HepG2 (cell line): ENCODE results near the gene RBBP8NL. TPM values are rescaled to one million over a fixed set of nuclear protein-coding genes. Genes with fewer than 3 reads are reported as not detected.

Experiments
- GTF3A ChIP-seq: sonication (generic); formaldehyde crosslinking; conservative IDR thresholded peaks from 2 replicates; pipeline ENCODE4 v1.4.0; 2020; ENCODE audit warnings: mild to moderate bottlenecking, missing genetic modification reagents
- MZF1 ChIP-seq: sonication (generic); formaldehyde crosslinking; IDR thresholded peaks from 2 replicates; pipeline ENCODE4 v1.8.1; 2023; ENCODE audit warnings: mild to moderate bottlenecking, missing genetic modification reagents, borderline replicate concordance
- SAFB2 ChIP-seq: sonication (generic); formaldehyde crosslinking; IDR thresholded peaks from 2 replicates; pipeline ENCODE4 v1.5.1; 2020; ENCODE audit warnings: missing genetic modification reagents, low read depth, mild to moderate bottlenecking, borderline replicate concordance
- XRCC5 ChIP-seq: fragments of 200-400 bp; formaldehyde crosslinking; optimal IDR thresholded peaks from 2 replicates; pipeline ENCODE3; 2017; ENCODE audit warnings: mild to moderate bottlenecking, low read length
- ZNF232 ChIP-seq: sonication (generic); formaldehyde crosslinking; IDR thresholded peaks from 2 replicates; pipeline ENCODE4 v1.4.0; 2020; ENCODE audit warnings: missing genetic modification reagents, borderline replicate concordance
- ZNF3 ChIP-seq: IDR thresholded peaks from 2 replicates; pipeline ENCODE4 v1.7.0; 2017; ENCODE audit warnings: inconsistent platforms
- ZNF317 ChIP-seq: sonication (generic); formaldehyde crosslinking; IDR thresholded peaks from 2 replicates; pipeline ENCODE4 v1.5.0; 2020; ENCODE audit warnings: mild to moderate bottlenecking, missing genetic modification reagents
- ZNF331 ChIP-seq: sonication (generic); formaldehyde crosslinking; IDR thresholded peaks from 2 replicates; pipeline ENCODE4 v1.4.0; 2020; ENCODE audit warnings: missing genetic modification reagents
- ZNF446 ChIP-seq: sonication (generic); formaldehyde crosslinking; IDR thresholded peaks from 2 replicates; pipeline ENCODE4 v1.5.0; 2020; ENCODE audit warnings: mild to moderate bottlenecking, missing genetic modification reagents
- ZNF558 ChIP-seq: sonication (generic); formaldehyde crosslinking; IDR thresholded peaks from 2 replicates; pipeline ENCODE4 v1.9.0; 2022; ENCODE audit warnings: mild to moderate bottlenecking, missing genetic modification reagents, borderline replicate concordance
- ZNF605 ChIP-seq: sonication (generic); formaldehyde crosslinking; IDR thresholded peaks from 2 replicates; pipeline ENCODE4 v1.8.0; 2022; ENCODE audit warnings: mild to moderate bottlenecking, missing genetic modification reagents
- ZNF841 ChIP-seq: sonication (generic); formaldehyde crosslinking; IDR thresholded peaks from 2 replicates; pipeline ENCODE4 v1.8.1; 2023; ENCODE audit warnings: missing genetic modification reagents, borderline replicate concordance
- polyA plus RNA-seq, 8 experiments: library from polyadenylated mRNA; depleted of rRNA in 3 of 8; stranded (reverse) in 7 of 8; unstranded in 1 of 8; fragments of >200 nt; fragmentation: Illumina TruSeq in 4 of 8; extraction: Trizol in 4 of 8; gene quantifications; 2 replicates each; pipeline versions ENCODE4 v1.2.1 to v1.2.3, GENCODE V29; 2011 to 2016; ENCODE audit warnings: low read depth in 4 of 8, missing spikeins in 1 of 8, mixed read lengths in 1 of 8; ENCODE audit not compliant: insufficient read depth in 1 of 8
- total RNA-seq, 5 experiments: library from RNA; depleted of rRNA; stranded (reverse); fragments of >200 nt; fragmentation: Illumina TruSeq; extraction: Trizol; gene quantifications; 2 replicates each; pipeline ENCODE4 v1.2.3, GENCODE V29; 2016; ENCODE audit warnings: low read depth in 1 of 5
- TF ChIP-seq, protein P1 (sequence below): sonication (generic); formaldehyde crosslinking; IDR thresholded peaks from 2 replicates; pipeline ENCODE4 v1.4.0; 2020; ENCODE audit warnings: low read depth, mild to moderate bottlenecking, missing genetic modification reagents
- TF ChIP-seq, protein P2 (sequence below): sonication (generic); formaldehyde crosslinking; IDR thresholded peaks from 2 replicates; pipeline ENCODE4 v1.5.0; 2020; ENCODE audit warnings: missing genetic modification reagents, mild to moderate bottlenecking, borderline replicate concordance
- TF ChIP-seq, protein P3 (sequence below): sonication (generic); formaldehyde crosslinking; IDR thresholded peaks from 2 replicates; pipeline ENCODE4 v1.4.0; 2020; ENCODE audit warnings: missing genetic modification reagents
- TF ChIP-seq, protein P4 (sequence below): IDR thresholded peaks from 2 replicates; pipeline ENCODE4 v1.6.1; 2016; ENCODE audit warnings: mild to moderate bottlenecking
- TF ChIP-seq, protein P5 (sequence below): sonication (generic); formaldehyde crosslinking; IDR thresholded peaks from 2 replicates; pipeline ENCODE4 v1.5.1; 2020; ENCODE audit warnings: missing genetic modification reagents, mild to moderate bottlenecking, borderline replicate concordance
- TF ChIP-seq, protein P6 (sequence below): fragments of 450-650 bp; IDR thresholded peaks from 2 replicates; pipeline ENCODE4 v1.6.1; 2017; ENCODE audit warnings: mild to moderate bottlenecking

RBBP8NL gene
- total and polyA plus RNA-seq, 2 of the 13 experiments (the other 11 are each of a cell fraction or from before 2014, with no cell fraction given): 0.69 to 0.86 TPM

DNA sequence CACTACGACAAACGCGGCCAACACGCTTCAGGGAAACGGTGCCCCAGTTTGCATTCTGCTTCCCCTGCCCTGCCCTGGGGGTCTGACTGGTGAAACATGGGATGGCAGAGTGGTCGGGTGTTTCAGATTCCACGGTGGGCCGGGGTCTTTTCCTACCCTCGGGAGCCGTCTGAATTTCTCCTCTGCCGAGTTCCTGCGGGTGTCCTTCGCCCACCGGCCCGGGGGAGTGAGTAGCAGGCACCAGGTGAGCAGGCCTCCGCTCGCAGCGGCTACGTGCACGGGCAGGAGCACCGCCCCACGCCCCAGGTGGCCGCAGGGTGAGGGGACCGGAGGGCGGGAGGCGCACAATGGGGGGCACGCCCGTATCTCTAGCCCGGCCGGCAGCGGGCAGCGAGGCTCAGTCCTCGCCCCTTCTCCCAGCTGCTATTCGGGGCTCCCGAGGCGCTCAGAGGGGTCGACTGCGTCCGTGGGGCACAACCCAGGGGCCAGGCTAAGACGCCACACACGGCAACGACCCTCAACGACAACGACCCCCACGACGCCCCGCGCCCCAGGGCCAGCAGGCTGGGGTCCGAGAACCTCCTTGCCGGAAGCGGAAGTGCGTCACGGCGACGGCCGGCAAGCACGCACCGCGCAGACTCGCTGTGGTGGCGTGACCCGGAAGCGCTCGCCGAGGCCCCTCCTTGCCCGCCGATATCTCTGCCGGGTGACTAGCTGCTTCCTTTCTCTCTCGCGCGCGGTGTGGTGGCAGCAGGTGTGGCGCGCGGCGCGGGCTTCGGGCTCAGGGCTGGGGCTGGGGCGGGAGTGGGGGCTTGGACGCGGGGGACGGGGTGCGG lies 40.7 kb downstream of the RBBP8NL start, which contains the start of gene RPS21 (continued):
- TF ChIP-seq, protein P1, sequence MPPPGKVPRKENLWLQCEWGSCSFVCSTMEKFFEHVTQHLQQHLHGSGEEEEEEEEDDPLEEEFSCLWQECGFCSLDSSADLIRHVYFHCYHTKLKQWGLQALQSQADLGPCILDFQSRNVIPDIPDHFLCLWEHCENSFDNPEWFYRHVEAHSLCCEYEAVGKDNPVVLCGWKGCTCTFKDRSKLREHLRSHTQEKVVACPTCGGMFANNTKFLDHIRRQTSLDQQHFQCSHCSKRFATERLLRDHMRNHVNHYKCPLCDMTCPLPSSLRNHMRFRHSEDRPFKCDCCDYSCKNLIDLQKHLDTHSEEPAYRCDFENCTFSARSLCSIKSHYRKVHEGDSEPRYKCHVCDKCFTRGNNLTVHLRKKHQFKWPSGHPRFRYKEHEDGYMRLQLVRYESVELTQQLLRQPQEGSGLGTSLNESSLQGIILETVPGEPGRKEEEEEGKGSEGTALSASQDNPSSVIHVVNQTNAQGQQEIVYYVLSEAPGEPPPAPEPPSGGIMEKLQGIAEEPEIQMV: peak; percentile 47
- peak; percentile 44 for TF ChIP-seq XRCC5
- TF ChIP-seq, protein P2, sequence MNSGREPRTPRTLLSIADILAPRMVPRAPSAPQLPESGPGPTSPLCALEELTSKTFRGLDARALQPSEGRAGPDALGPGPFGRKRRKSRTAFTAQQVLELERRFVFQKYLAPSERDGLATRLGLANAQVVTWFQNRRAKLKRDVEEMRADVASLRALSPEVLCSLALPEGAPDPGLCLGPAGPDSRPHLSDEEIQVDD: peak; percentile 88; the same call in 1 of the 2 replicates
- peak; percentile 62; the same call in 1 of the 2 replicates for TF ChIP-seq ZNF446 (CRISPR knock-in tag)
- TF ChIP-seq, protein P3, sequence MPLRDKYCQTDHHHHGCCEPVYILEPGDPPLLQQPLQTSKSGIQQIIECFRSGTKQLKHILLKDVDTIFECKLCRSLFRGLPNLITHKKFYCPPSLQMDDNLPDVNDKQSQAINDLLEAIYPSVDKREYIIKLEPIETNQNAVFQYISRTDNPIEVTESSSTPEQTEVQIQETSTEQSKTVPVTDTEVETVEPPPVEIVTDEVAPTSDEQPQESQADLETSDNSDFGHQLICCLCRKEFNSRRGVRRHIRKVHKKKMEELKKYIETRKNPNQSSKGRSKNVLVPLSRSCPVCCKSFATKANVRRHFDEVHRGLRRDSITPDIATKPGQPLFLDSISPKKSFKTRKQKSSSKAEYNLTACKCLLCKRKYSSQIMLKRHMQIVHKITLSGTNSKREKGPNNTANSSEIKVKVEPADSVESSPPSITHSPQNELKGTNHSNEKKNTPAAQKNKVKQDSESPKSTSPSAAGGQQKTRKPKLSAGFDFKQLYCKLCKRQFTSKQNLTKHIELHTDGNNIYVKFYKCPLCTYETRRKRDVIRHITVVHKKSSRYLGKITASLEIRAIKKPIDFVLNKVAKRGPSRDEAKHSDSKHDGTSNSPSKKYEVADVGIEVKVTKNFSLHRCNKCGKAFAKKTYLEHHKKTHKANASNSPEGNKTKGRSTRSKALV (CRISPR knock-in tag): no peak; the same call in 1 of the 2 replicates
- TF ChIP-seq ZNF841 (CRISPR knock-in tag): no peak
- peak; percentile 82; the same call in 1 of the 2 replicates for TF ChIP-seq ZNF558 (CRISPR knock-in tag)
- TF ChIP-seq, protein P4, sequence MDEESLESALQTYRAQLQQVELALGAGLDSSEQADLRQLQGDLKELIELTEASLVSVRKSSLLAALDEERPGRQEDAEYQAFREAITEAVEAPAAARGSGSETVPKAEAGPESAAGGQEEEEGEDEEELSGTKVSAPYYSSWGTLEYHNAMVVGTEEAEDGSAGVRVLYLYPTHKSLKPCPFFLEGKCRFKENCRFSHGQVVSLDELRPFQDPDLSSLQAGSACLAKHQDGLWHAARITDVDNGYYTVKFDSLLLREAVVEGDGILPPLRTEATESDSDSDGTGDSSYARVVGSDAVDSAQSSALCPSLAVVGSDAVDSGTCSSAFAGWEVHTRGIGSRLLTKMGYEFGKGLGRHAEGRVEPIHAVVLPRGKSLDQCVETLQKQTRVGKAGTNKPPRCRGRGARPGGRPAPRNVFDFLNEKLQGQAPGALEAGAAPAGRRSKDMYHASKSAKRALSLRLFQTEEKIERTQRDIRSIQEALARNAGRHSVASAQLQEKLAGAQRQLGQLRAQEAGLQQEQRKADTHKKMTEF (CRISPR knock-in tag): peak; percentile 96
- no peak for TF ChIP-seq ZNF3 (CRISPR knock-in tag)
- TF ChIP-seq ZNF232 (CRISPR knock-in tag): peak; percentile 90
- TF ChIP-seq SAFB2 (CRISPR knock-in tag): no peak; the same call in 1 of the 2 replicates
- TF ChIP-seq, protein P5, sequence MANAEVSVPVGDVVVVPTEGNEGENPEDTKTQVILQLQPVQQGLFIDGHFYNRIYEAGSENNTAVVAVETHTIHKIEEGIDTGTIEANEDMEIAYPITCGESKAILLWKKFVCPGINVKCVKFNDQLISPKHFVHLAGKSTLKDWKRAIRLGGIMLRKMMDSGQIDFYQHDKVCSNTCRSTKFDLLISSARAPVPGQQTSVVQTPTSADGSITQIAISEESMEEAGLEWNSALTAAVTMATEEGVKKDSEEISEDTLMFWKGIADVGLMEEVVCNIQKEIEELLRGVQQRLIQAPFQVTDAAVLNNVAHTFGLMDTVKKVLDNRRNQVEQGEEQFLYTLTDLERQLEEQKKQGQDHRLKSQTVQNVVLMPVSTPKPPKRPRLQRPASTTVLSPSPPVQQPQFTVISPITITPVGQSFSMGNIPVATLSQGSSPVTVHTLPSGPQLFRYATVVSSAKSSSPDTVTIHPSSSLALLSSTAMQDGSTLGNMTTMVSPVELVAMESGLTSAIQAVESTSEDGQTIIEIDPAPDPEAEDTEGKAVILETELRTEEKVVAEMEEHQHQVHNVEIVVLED (CRISPR knock-in tag): peak; percentile 96
- TF ChIP-seq MZF1: 0 out of 2 replicates have a peak, but pooled peaks have one; percentile 52
- TF ChIP-seq ZNF331 (CRISPR knock-in tag): peak; percentile 65
- peak; percentile 99 for TF ChIP-seq ZNF605 (CRISPR knock-in tag)
- TF ChIP-seq GTF3A: peak; percentile 44; the same call in 1 of the 2 replicates
- TF ChIP-seq ZNF317 (CRISPR knock-in tag): peak; percentile 73
- TF ChIP-seq, protein P6, sequence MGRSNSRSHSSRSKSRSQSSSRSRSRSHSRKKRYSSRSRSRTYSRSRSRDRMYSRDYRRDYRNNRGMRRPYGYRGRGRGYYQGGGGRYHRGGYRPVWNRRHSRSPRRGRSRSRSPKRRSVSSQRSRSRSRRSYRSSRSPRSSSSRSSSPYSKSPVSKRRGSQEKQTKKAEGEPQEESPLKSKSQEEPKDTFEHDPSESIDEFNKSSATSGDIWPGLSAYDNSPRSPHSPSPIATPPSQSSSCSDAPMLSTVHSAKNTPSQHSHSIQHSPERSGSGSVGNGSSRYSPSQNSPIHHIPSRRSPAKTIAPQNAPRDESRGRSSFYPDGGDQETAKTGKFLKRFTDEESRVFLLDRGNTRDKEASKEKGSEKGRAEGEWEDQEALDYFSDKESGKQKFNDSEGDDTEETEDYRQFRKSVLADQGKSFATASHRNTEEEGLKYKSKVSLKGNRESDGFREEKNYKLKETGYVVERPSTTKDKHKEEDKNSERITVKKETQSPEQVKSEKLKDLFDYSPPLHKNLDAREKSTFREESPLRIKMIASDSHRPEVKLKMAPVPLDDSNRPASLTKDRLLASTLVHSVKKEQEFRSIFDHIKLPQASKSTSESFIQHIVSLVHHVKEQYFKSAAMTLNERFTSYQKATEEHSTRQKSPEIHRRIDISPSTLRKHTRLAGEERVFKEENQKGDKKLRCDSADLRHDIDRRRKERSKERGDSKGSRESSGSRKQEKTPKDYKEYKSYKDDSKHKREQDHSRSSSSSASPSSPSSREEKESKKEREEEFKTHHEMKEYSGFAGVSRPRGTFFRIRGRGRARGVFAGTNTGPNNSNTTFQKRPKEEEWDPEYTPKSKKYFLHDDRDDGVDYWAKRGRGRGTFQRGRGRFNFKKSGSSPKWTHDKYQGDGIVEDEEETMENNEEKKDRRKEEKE: no peak
